B cell (primary cell): ENCODE measurements around the gene EHBP1.

Experiments
- CTCF ChIP-seq: fragments of 200-600 bp; IDR thresholded peaks from one replicate; pipeline ENCODE4 v1.8.0; 2022; ENCODE audit warnings: antibody characterized with exemption, mild to moderate bottlenecking
- EZH2 ChIP-seq: IDR thresholded peaks from 2 replicates; pipeline ENCODE4 v1.6.1; 2012; ENCODE audit warnings: borderline replicate concordance, low read depth, mild to moderate bottlenecking, moderate library complexity, low read length; ENCODE audit not compliant: insufficient read depth, poor library complexity, severe bottlenecking

- TF ChIP-seq CTCF (no peak), EZH2 (peak; percentile 54)
Measured at GRCh38 chr2:63059793-63060471, 354.4 kb downstream of the EHBP1 start.
